Sigmoid colon (tissue), 4 donors: ENCODE measurements around the gene IGSF6.

Source experiments
- CTCF ChIP-seq, 4 experiments: fragments of 450-650 bp in 3 of 4; fragments of 200-600 bp in 1 of 4; IDR thresholded peaks; one replicate each; pipeline ENCODE4 v1.5.1; 2016 to 2019; ENCODE audit warnings: antibody characterized with exemption in 4 of 4, mild to moderate bottlenecking in 3 of 4, moderate library complexity in 2 of 4
- EP300 ChIP-seq, 4 donors: sonication (generic); formaldehyde crosslinking; IDR thresholded peaks; one replicate each; pipeline ENCODE4 v1.6.1; 2017; ENCODE audit warnings: antibody characterized with exemption in 4 of 4
- POLR2A ChIP-seq, 2 donors: fragments of 450-650 bp; IDR thresholded peaks; one replicate each; pipeline ENCODE4 v1.6.1; 2016; ENCODE audit warnings: antibody characterized with exemption in 2 of 2, mild to moderate bottlenecking in 2 of 2, moderate library complexity in 2 of 2
- POLR2AphosphoS5 ChIP-seq, 4 donors: sonication (generic); formaldehyde crosslinking; IDR thresholded peaks; one replicate each; pipeline ENCODE4 v1.6.1; 2017; ENCODE audit warnings: antibody characterized with exemption in 4 of 4

- TF ChIP-seq POLR2A (IDR thresholded peaks at IDR 0.05) (no peak), CTCF (IDR thresholded peaks at IDR 0.05) (no peak), POLR2AphosphoS5 (IDR thresholded peaks at IDR 0.05) (no peak), EP300 (IDR thresholded peaks at IDR 0.05) (no peak)
Measured at GRCh38 chr16:21685034-21685455, 32.6 kb upstream of the IGSF6 start.
